ENCODE data around the gene SYCP2.
"Not testable (repeated sequence)": the region's sequence is repeated elsewhere in the genome, so short reads cannot be mapped to it uniquely, and the experiment has no call there.

Gene SYCP2

GRCh38 chr20:59857966-59858365, 75.5 kb downstream of the SYCP2 start:
- DNase-seq (ENCODE audit: insufficient read length, low spot score) (no peak), FAIRE-seq (no peak)

GRCh38 chr20:59856941-59857340, 76.5 kb downstream of the SYCP2 start:
- not testable (repeated sequence) for FAIRE-seq

More at GRCh38 chr20:59857966-59858365, 75.5 kb downstream of the SYCP2 start:
- TF ChIP-seq, protein P1, sequence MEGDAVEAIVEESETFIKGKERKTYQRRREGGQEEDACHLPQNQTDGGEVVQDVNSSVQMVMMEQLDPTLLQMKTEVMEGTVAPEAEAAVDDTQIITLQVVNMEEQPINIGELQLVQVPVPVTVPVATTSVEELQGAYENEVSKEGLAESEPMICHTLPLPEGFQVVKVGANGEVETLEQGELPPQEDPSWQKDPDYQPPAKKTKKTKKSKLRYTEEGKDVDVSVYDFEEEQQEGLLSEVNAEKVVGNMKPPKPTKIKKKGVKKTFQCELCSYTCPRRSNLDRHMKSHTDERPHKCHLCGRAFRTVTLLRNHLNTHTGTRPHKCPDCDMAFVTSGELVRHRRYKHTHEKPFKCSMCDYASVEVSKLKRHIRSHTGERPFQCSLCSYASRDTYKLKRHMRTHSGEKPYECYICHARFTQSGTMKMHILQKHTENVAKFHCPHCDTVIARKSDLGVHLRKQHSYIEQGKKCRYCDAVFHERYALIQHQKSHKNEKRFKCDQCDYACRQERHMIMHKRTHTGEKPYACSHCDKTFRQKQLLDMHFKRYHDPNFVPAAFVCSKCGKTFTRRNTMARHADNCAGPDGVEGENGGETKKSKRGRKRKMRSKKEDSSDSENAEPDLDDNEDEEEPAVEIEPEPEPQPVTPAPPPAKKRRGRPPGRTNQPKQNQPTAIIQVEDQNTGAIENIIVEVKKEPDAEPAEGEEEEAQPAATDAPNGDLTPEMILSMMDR (IDR thresholded peaks at IDR 0.05; ENCODE audit: insufficient read depth, missing control alignments) = no peak

GRCh38 chr20:59856526-59856925, 76.9 kb downstream of the SYCP2 start:
- FAIRE-seq; DNase-seq (ENCODE audit: insufficient read length, low spot score): not testable (repeated sequence)

More at GRCh38 chr20:59856941-59857340, 76.5 kb downstream of the SYCP2 start:
- DNase-seq (ENCODE audit: insufficient read length, low spot score) = not testable (repeated sequence)

DNA sequence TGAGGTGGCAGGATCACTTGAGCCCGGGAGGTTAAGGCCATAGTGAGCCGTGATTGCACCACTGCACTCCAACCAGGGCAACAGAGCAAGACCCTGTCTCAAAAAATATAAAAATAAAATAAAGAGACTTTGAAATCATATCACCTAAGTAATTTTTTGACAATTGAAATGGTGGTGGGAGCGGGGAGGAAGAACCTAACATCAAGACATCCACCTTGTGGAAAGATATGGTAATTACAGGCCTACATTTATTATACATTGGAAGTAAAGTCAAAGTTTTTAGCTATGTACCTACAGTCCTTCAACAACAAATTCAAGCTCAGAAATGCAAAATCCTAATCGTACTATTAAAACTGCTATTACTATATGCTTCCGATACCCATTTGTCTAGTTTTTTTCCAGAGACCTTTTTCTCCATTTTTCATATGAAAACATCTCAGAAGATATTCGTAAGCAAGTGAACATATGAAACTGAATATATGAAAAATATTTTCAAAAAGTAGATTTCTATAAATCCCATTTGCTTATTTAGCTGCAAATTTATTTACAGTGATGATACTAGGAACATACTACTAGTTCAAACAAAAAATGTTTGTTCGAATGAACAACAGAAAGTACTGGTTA, 83.3 kb downstream of the SYCP2 start:
- DNase-seq (ENCODE audit: insufficient read length, low spot score) = no peak
- FAIRE-seq = no peak
- TF ChIP-seq, protein P1 (IDR thresholded peaks at IDR 0.05; ENCODE audit: insufficient read depth, missing control alignments) = peak; percentile 43

- FAIRE-seq (no peak), DNase-seq (ENCODE audit: insufficient read length, low spot score) (no peak)
- TF ChIP-seq, protein P1 (IDR thresholded peaks at IDR 0.05; ENCODE audit: insufficient read depth, missing control alignments) = no peak
These were observed 85.3 kb downstream of the SYCP2 start for GRCh38 chr20:59848182-59848581.

- TF ChIP-seq, protein P1 (IDR thresholded peaks at IDR 0.05; ENCODE audit: insufficient read depth, missing control alignments) = no peak
- no peak for FAIRE-seq
- no peak for DNase-seq (ENCODE audit: insufficient read length, low spot score)
These were observed 88.0 kb downstream of the SYCP2 start for GRCh38 chr20:59845472-59845871.

DNA sequence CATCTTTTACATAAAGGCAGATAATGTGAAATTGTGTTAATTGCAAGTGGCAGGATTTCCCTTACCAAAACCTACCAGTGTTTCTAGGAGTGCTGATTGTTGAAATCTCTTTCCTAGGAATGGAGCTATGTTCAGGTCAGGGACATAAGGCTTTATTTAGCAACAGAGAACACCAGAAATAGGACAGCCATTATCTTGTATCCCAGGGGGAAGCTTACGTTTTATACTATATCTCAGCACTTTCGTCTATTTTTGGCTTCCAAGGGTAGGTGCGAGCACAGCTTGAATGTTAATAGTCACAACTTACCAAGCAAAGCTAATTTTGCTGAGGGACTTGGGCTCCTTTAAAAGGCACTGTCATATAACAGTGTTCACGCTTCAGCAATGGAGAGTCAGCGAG, 94.0 kb downstream of the SYCP2 start:
- DNase-seq (ENCODE audit: insufficient read length, low spot score) (no peak), FAIRE-seq (no peak)
- TF ChIP-seq, protein P1 (IDR thresholded peaks at IDR 0.05; ENCODE audit: insufficient read depth, missing control alignments) = no peak

DNA sequence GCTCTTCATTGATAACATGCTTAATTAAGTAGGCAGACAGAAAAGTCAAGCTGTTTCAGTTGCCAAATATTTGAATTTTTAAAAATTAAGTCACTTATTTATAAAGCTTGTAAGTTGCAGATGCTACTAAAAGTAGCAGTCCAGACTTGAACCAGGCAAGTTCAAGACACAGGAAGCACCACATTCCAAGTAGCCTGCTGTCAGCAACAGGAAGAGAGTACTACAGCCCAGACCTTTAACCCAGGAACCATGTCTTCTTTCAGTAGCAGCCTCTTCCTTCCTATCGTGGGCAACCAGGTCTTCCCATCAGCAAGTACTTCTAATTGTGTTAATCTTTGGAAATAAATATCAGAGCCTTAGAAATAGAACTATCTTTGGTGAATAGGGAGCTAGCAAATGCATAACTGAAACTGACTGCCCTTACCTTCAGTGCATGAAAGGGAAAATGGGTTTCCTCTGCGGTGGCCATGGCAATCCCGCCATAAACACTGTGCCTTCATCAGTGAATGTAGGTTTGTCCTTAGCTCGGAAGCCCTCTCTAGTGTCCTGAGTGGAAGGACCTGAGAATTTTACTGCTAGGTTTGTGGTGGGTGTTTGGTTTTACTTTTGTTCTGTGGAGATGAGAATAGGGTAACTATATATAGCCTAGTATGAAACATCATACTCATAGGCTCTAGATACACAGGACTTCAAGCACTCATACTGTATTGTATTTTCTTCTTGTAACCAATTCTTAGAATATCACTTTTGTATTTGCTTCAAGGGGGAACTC, 95.6 kb downstream of the SYCP2 start:
- TF ChIP-seq, protein P1 (IDR thresholded peaks at IDR 0.05; ENCODE audit: insufficient read depth, missing control alignments) = no peak
- no peak for DNase-seq (ENCODE audit: insufficient read length, low spot score)
- FAIRE-seq = no peak

Data from D721Med (cell line).